Measurements from ENCODE around the gene GINS1. TPM values are rescaled to one million over a fixed set of nuclear protein-coding genes. Genes with fewer than 3 reads are reported as not detected.
A peak's percentile ranks its signal among the peaks of the same experiment; 100 is the strongest.

Gene GINS1
- polyA plus RNA-seq, 1 of the 3 experiments (the other 2 are of a cell fraction), result 5.1 TPM

- H4K20me1 ChIP-seq (ENCODE audit: insufficient read depth), result no peaks in the 10 kb centered on the region
- H3K9me2 ChIP-seq, result no peaks in the 10 kb centered on the region; the same call in 1 of the 2 replicates
- peaks cover 48% of the 10 kb centered on the region; the same call in 1 of the 2 replicates for H3K79me2 ChIP-seq (ENCODE audit: insufficient read depth)
- 80% methylated on average over 6 of the region's 6 CpGs for WGBS (ENCODE audit: low lambda C conversion rate)
- no peak overlapping the region for H3K4me3 ChIP-seq (ENCODE audit: low read depth in 2 of 2, low read length in 1 of 2)
- H2AFZ ChIP-seq (ENCODE audit: low read depth), result peak overlapping the region; percentile 3
- H3K9me3 ChIP-seq, result no peaks in the 10 kb centered on the region
- H3F3A ChIP-seq (replicated peaks; ENCODE audit: insufficient read depth), result peaks cover 14% of the 10 kb centered on the region
- CTCF ChIA-PET, result interaction anchor here (0.6 to 1.5 kb wide), 2 partner anchors 11 to 308 kb away, joined by 3 read pairs; no protein-coding TSS in a partner anchor
- POLR2A ChIA-PET, result no interaction called here
- H3K27me3 ChIP-seq (ENCODE audit: insufficient read depth), result no peaks in the 10 kb centered on the region
- no peak for DNase-seq
- H3K4me2 ChIP-seq, result peak overlapping the region; percentile 43
- peaks cover 7 to 9% of the 10 kb centered on the region in 2 experiments; a peak in 2 of 4 replicates for H3K4me1 ChIP-seq (ENCODE audit: control insufficient read depth in 1 of 2, insufficient read depth in 2 of 2, low read depth in 1 of 2, low read length in 1 of 2)
- peak overlapping the region in 1 of 2 experiments; percentile 50; a peak in 2 of 4 replicates for H3K27ac ChIP-seq (ENCODE audit: low read depth in 2 of 2, low read length in 1 of 2)
- TF ChIP-seq SIN3A (IDR thresholded peaks at IDR 0.05; ENCODE audit: borderline replicate concordance, low read depth, low read length) (no peak), FOSL2 (IDR thresholded peaks at IDR 0.05; ENCODE audit: borderline replicate concordance, low read depth) (peak; percentile 16; the same call in 1 of the 2 replicates)
- H3K36me3 ChIP-seq (replicated peaks in 1 of 2; ENCODE audit: control insufficient read depth in 1 of 2, insufficient read depth in 2 of 2, low read length in 1 of 2), result no peaks in the 10 kb centered on the region
- H3K9ac ChIP-seq, result peak overlapping the region; percentile 56; the same call in 1 of the 2 replicates
These were observed 46.2 kb upstream of the GINS1 start for GRCh38 chr20:25361287-25361683.

GRCh38 chr20:25364180-25364788 is 43.2 kb upstream of the GINS1 start:
- Histone ChIP-seq H3K9me3 (no peaks in the 10 kb centered on the region), H3F3A (replicated peaks; ENCODE audit: insufficient read depth) (peaks cover 14% of the 10 kb centered on the region), H3K27me3 (ENCODE audit: insufficient read depth) (no peaks in the 10 kb centered on the region), H3K4me1 (ENCODE audit: control insufficient read depth in 1 of 2, insufficient read depth in 2 of 2, low read depth in 1 of 2, low read length in 1 of 2) (peaks cover 0 to 9% of the 10 kb centered on the region in 2 experiments; a peak in 1 of 4 replicates), H3K4me3 (ENCODE audit: low read depth in 2 of 2, low read length in 1 of 2) (no peak overlapping the region), H3K4me2 (no peak overlapping the region), H4K20me1 (ENCODE audit: insufficient read depth) (no peaks in the 10 kb centered on the region), H3K79me2 (ENCODE audit: insufficient read depth) (peaks cover 49% of the 10 kb centered on the region; the same call in 1 of the 2 replicates), H3K9ac (no peak overlapping the region), H3K27ac (ENCODE audit: low read depth in 2 of 2, low read length in 1 of 2) (no peak overlapping the region), H3K36me3 (replicated peaks in 1 of 2; ENCODE audit: control insufficient read depth in 1 of 2, insufficient read depth in 2 of 2, low read length in 1 of 2) (no peaks in the 10 kb centered on the region), H2AFZ (ENCODE audit: low read depth) (no peak overlapping the region), H3K9me2 (no peaks in the 10 kb centered on the region; the same call in 1 of the 2 replicates)
- no peak for DNase-seq
- 82% methylated on average over 3 of the region's 3 CpGs for WGBS (ENCODE audit: low lambda C conversion rate)
- POLR2A ChIA-PET, result no interaction called here
- no peak for TF ChIP-seq SMC3 (IDR thresholded peaks at IDR 0.05; ENCODE audit: low read depth, low read length)
- no peak for TF ChIP-seq TCF12 (IDR thresholded peaks at IDR 0.05)
- no peak for TF ChIP-seq FOXM1 (IDR thresholded peaks at IDR 0.05; ENCODE audit: low read depth)
- no peak for TF ChIP-seq RXRA (IDR thresholded peaks at IDR 0.05; ENCODE audit: borderline replicate concordance, low read depth)
- TF ChIP-seq TEAD4 (IDR thresholded peaks at IDR 0.05; ENCODE audit: borderline replicate concordance, insufficient read depth), result no peak
- TF ChIP-seq FOSL2 (IDR thresholded peaks at IDR 0.05; ENCODE audit: borderline replicate concordance, low read depth), result no peak
- TF ChIP-seq NRF1 (IDR thresholded peaks at IDR 0.05; ENCODE audit: low read depth, low read length), result no peak
- no peak for TF ChIP-seq CHD2 (IDR thresholded peaks at IDR 0.05; ENCODE audit: low read length, partially characterized antibody)
- no peak for TF ChIP-seq TAF1 (IDR thresholded peaks at IDR 0.05; ENCODE audit: borderline replicate concordance, low read depth, low read length)
- no peak for TF ChIP-seq FOXJ3 (CRISPR knock-in tag; IDR thresholded peaks at IDR 0.05)
- no peak for TF ChIP-seq ELF1 (IDR thresholded peaks at IDR 0.05)
- TF ChIP-seq MEF2A (IDR thresholded peaks at IDR 0.05; ENCODE audit: borderline replicate concordance, low read depth), result no peak
- no peak for TF ChIP-seq RAD21 (IDR thresholded peaks at IDR 0.05; ENCODE audit: low read length)
- TF ChIP-seq POLR2AphosphoS5 (IDR thresholded peaks at IDR 0.05; ENCODE audit: low read depth, low read length), result no peak
- no peak for TF ChIP-seq RFX5 (IDR thresholded peaks at IDR 0.05; ENCODE audit: low read length)
- no peak for TF ChIP-seq EP300 (IDR thresholded peaks at IDR 0.05; ENCODE audit: borderline replicate concordance in 1 of 2, low read depth in 1 of 2, low read length in 1 of 2)
- CTCF ChIA-PET, result interaction anchor here (1.3 to 1.6 kb wide), 2 partner anchors 10 to 50 kb away, joined by 3 read pairs; no protein-coding TSS in a partner anchor
